H1 (cell line): Measurements from ENCODE around the gene CSF2RB. TPM values are rescaled to one million over a fixed set of nuclear protein-coding genes. Genes with fewer than 3 reads are reported as not detected.

Source experiments
- CBX5 ChIP-seq: fragments of 300-800, 300-1000 bp; sonication (generic); IDR thresholded peaks from 2 replicates; pipeline ENCODE4 v1.7.1; 2016; ENCODE audit warnings: antibody characterized with exemption, low read length, low read depth
- CREB1 ChIP-seq: IDR thresholded peaks from 2 replicates; pipeline ENCODE4 v1.6.1; 2012; ENCODE audit warnings: inconsistent platforms
- PHF8 ChIP-seq: fragments of 200-600 bp; sonication (generic); conservative IDR thresholded peaks from 2 replicates; pipeline ENCODE4 v1.7.1; 2012; ENCODE audit warnings: low read depth, mild to moderate bottlenecking, inconsistent platforms, low read length, moderate library complexity
- SP2 ChIP-seq: IDR thresholded peaks from 2 replicates; pipeline ENCODE4 v1.6.1; 2012; ENCODE audit warnings: mild to moderate bottlenecking, low read length, inconsistent platforms
- polyA plus RNA-seq, 7 experiments: library from polyadenylated mRNA; depleted of rRNA in 3 of 7; stranded (reverse) in 5 of 7; unstranded in 2 of 7; fragments of >200 nt in 5 of 7; fragments of 200-250 nt in 2 of 7; gene quantifications; 1 replicate in 5 of 7; 2 replicates in 1 of 7; 4 replicates in 1 of 7; pipeline versions ENCODE4 v1.2.1 to v1.2.3, GENCODE V29; 2011 to 2013; ENCODE audit warnings: missing spikeins in 2 of 7, mixed read lengths in 2 of 7
- total RNA-seq: library from RNA; stranded (reverse); fragmentation: NEBNext Ultra II Directional; extraction: Animal tissue kit (Norgen Biotek cat#: 25700); gene quantifications from 2 replicates; pipeline ENCODE4 v1.2.1, GENCODE V29; 2021
- TF ChIP-seq, protein P1 (sequence below): IDR thresholded peaks from 2 replicates; pipeline ENCODE4 v1.6.1; 2012; ENCODE audit warnings: inconsistent platforms
- TF ChIP-seq, protein P2 (sequence below): IDR thresholded peaks from 2 replicates; pipeline ENCODE4 v1.6.1; 2011; ENCODE audit warnings: low read length, improper control_type of control experiment

The CSF2RB gene
- total and polyA plus RNA-seq, 2 of the 8 experiments (the other 6 are each of a cell fraction or from before 2014, with no cell fraction given) = not detected

DNA sequence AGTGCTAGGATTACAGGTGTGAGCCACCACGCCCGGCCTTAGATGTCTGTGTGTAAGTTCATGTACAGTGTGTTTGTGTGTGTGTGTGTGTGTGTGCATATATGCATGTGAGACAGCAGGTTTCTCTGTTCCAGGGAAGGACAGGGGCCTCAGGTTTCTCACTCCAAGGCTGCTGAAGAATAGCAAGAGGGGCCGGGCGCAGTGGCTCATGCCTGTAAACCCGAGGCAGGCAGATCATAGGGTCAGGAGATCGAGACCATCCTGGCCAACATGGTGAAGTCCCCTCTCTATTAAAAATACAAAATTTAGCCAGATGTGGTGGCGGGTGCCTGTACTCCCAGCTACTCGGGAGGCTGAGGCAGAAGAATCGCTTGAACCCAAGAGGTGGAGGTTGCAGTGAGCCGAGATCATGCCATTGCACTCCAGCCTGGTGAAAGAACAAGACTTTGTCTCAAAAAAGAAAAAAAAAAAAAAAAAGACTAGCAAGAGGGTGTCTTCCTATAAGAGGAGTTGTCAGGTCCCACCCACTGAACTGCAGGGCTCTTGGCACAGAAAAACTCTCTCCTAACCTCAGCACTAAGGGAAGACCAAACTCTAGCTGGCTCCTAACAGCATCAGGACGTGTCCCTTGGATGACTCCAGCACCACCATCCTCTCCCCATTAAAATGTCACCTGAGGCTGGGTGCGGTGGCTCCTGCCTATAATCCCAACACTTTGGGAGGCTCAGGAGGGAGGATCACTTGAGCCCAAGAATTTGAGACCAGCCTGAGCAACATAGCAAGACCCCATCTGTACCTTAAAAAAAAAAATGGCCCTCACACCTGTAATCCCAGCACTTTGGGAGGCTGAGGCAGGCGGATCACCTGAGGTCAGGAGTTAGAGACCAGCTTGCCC, 65.8 kb downstream of the CSF2RB start (continued):
- TF ChIP-seq, protein P1, sequence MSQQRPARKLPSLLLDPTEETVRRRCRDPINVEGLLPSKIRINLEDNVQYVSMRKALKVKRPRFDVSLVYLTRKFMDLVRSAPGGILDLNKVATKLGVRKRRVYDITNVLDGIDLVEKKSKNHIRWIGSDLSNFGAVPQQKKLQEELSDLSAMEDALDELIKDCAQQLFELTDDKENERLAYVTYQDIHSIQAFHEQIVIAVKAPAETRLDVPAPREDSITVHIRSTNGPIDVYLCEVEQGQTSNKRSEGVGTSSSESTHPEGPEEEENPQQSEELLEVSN = no peak
- TF ChIP-seq CBX5 (no peak), PHF8 (no peak), SP2 (no peak), CREB1 (no peak)
- TF ChIP-seq, protein P2, sequence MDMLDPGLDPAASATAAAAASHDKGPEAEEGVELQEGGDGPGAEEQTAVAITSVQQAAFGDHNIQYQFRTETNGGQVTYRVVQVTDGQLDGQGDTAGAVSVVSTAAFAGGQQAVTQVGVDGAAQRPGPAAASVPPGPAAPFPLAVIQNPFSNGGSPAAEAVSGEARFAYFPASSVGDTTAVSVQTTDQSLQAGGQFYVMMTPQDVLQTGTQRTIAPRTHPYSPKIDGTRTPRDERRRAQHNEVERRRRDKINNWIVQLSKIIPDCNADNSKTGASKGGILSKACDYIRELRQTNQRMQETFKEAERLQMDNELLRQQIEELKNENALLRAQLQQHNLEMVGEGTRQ = no peak
